ENCODE measurements around the gene STAMBP.

GRCh38 chr2:73922681-73923080 is 93.9 kb downstream of the STAMBP start:
- TF ChIP-seq CTCF (IDR thresholded peaks at IDR 0.05) = no peak
- TF ChIP-seq POLR2A (IDR thresholded peaks at IDR 0.05) = no peak
